Stimulated activated CD4-positive, alpha-beta T cell treated with anti-CD3 and anti-CD28 coated beads, Interleukin-12 subunit alpha, Interleukin-12 subunit beta, amount 100 ng/mL, for 48 hours (primary cell): ENCODE results near the gene SPTBN4.
"Not testable (repeated sequence)": the region's sequence is repeated elsewhere in the genome, so short reads cannot be mapped to it uniquely, and the experiment has no call there.

Experiments used
- DNase-seq, 3 donors: peaks; one replicate each; pipeline ENCODE4 v3.0.0-alpha.2; 2020; ENCODE audit warnings: low read depth in 2 of 3, low spot score in 1 of 3

The SPTBN4 gene

GRCh38 chr19:40466985-40467734, at the start of gene SPTBN4:
Gene SPTBN4 (plus strand): TSS chr19:40467001. CDS start chr19:40472622, 5,621 bp downstream.
- no peak for DNase-seq

- no peak for DNase-seq
Measured at GRCh38 chr19:40417643-40417981, 49.2 kb upstream of the SPTBN4 start.

- DNase-seq = no peak
Measured at GRCh38 chr19:40418040-40418439, 48.8 kb upstream of the SPTBN4 start.

GRCh38 chr19:40419066-40419612, 47.7 kb upstream of the SPTBN4 start:
- no peak for DNase-seq

GRCh38 chr19:40419780-40420179, 47.0 kb upstream of the SPTBN4 start:
- no peak for DNase-seq

GRCh38 chr19:40420451-40420765, 46.4 kb upstream of the SPTBN4 start:
- DNase-seq = no peak

- peak; percentile 40 to 68 (median 60) for DNase-seq
Measured at GRCh38 chr19:40420766-40421765, 45.7 kb upstream of the SPTBN4 start.

- DNase-seq = no peak
Measured at GRCh38 chr19:40421993-40422747, 44.6 kb upstream of the SPTBN4 start.

GRCh38 chr19:40422748-40423566, 43.8 kb upstream of the SPTBN4 start:
- DNase-seq = no peak

GRCh38 chr19:40423938-40424337, 42.9 kb upstream of the SPTBN4 start:
- no peak for DNase-seq

GRCh38 chr19:40424637-40425449, 42.0 kb upstream of the SPTBN4 start:
- DNase-seq = no peak

GRCh38 chr19:40425450-40426287, 41.1 kb upstream of the SPTBN4 start, which contains the start of gene SERTAD1:
Gene SERTAD1 (minus strand): TSS chr19:40425992. CDS start chr19:40423546, 2,446 bp downstream.
- DNase-seq = peak; percentile 100

GRCh38 chr19:40428197-40428596, 38.6 kb upstream of the SPTBN4 start:
- not testable (repeated sequence) for DNase-seq

GRCh38 chr19:40430242-40430641, 36.6 kb upstream of the SPTBN4 start:
- not testable (repeated sequence) for DNase-seq

GRCh38 chr19:40431698-40432097, 35.1 kb upstream of the SPTBN4 start:
- no peak for DNase-seq

- not testable (repeated sequence) for DNase-seq
Measured at GRCh38 chr19:40432760-40433159, 34.0 kb upstream of the SPTBN4 start.

GRCh38 chr19:40433391-40434216, 33.2 kb upstream of the SPTBN4 start:
- DNase-seq = peak in 2 of 3 donors; percentile 32 to 43

- no peak for DNase-seq
Measured at GRCh38 chr19:40438284-40438683, 28.5 kb upstream of the SPTBN4 start.
